Measurements from ENCODE around the gene POMGNT1.

GRCh38 chr1:46148318-46148717 is 49.9 kb downstream of the POMGNT1 start:
- TF ChIP-seq, protein P1, sequence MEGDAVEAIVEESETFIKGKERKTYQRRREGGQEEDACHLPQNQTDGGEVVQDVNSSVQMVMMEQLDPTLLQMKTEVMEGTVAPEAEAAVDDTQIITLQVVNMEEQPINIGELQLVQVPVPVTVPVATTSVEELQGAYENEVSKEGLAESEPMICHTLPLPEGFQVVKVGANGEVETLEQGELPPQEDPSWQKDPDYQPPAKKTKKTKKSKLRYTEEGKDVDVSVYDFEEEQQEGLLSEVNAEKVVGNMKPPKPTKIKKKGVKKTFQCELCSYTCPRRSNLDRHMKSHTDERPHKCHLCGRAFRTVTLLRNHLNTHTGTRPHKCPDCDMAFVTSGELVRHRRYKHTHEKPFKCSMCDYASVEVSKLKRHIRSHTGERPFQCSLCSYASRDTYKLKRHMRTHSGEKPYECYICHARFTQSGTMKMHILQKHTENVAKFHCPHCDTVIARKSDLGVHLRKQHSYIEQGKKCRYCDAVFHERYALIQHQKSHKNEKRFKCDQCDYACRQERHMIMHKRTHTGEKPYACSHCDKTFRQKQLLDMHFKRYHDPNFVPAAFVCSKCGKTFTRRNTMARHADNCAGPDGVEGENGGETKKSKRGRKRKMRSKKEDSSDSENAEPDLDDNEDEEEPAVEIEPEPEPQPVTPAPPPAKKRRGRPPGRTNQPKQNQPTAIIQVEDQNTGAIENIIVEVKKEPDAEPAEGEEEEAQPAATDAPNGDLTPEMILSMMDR (IDR thresholded peaks at IDR 0.05), result no peak
- TF ChIP-seq POLR2A (IDR thresholded peaks at IDR 0.05) (no peak), POLR2AphosphoS5 (IDR thresholded peaks at IDR 0.05; ENCODE audit: insufficient read depth in 1 of 2, low read depth in 1 of 2) (no peak)
